ENCODE data around the gene TENT4B. TPM values are rescaled to one million over a fixed set of nuclear protein-coding genes. Genes with fewer than 3 reads are reported as not detected.

The TENT4B gene
- total RNA-seq, 1 experiment from 2014 or later: 11.4 TPM

DNA sequence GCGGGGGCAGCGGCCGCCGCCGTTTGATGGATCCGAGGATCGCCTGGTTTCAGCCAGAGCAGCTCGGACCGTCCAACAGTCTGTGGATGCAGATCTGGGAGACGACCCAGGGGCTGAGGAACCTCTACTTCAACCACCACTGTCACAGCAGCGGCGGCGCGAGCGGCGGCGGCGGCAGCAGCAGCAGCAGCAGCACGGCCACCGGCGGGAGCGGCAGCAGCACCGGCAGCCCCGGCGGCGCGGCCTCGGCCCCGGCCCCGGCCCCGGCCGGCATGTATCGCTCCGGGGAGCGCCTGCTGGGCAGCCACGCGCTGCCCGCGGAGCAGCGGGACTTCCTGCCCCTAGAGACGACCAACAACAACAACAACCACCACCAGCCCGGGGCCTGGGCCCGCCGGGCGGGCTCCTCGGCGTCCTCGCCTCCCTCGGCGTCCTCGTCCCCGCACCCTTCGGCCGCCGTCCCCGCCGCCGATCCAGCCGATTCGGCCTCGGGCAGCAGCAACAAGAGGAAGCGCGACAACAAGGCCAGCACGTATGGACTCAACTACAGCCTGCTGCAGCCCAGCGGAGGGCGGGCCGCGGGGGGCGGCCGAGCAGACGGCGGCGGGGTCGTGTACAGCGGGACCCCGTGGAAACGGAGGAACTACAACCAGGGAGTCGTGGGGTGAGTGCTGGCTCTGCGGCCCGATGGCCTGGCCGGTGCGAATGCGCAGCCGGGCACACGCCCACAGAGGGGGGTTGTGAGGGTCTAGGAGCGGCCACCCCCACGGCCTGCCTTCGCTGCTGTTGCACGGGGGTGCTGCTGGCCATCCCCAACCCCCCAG lies 702 bp downstream of the TENT4B start:
- Histone ChIP-seq H3K4me2 (peak overlapping the region; percentile 96), H3K79me2 (ENCODE audit: low read depth) (peaks cover 51% of the 10 kb centered on the region), H3K4me1 (replicated peaks; ENCODE audit: insufficient read depth) (peaks cover 20% of the 10 kb centered on the region), H3F3A (ENCODE audit: insufficient read depth, low read depth) (no peaks in the 10 kb centered on the region; the same call in 1 of the 2 replicates), H3K4me3 (peak overlapping the region; percentile 75), H4K20me1 (ENCODE audit: insufficient read depth) (peaks cover 22% of the 10 kb centered on the region), H3K27ac (no peak overlapping the region), H2AFZ (peak overlapping the region; percentile 66; the same call in 1 of the 2 replicates), H3K9me3 (ENCODE audit: insufficient read depth, low read depth) (no peaks in the 10 kb centered on the region), H3K36me3 (ENCODE audit: low read depth) (no peaks in the 10 kb centered on the region), H3K27me3 (ENCODE audit: insufficient read depth, low read depth) (no peaks in the 10 kb centered on the region), H3K9me2 (ENCODE audit: insufficient read depth) (no peaks in the 10 kb centered on the region)
- ChIA-PET CTCF (no interaction called here), POLR2A (ENCODE audit: unreplicated experiment) (no interaction called here)
- BruUV-seq (replicated peaks): no TSS peak
- TF ChIP-seq EZH2 (IDR thresholded peaks at IDR 0.05; ENCODE audit: low read depth) (no peak), CTCF (conservative IDR thresholded peaks at IDR 0.05) (no peak)
- intact Hi-C loops (cut with micrococcal nuclease; ENCODE audit: unreplicated experiment): loop anchor here (2.0 kb wide), 2 partner anchors 49 to 87 kb away; no protein-coding TSS in a partner anchor
- DNase-seq: peak in 1 of 2 experiments; percentile 22

- Histone ChIP-seq H3K4me2 (peak overlapping the region; percentile 96), H3K79me2 (ENCODE audit: low read depth) (peaks cover 58% of the 10 kb centered on the region), H3K27ac (no peak overlapping the region), H3K9me3 (ENCODE audit: insufficient read depth, low read depth) (no peaks in the 10 kb centered on the region), H4K20me1 (ENCODE audit: insufficient read depth) (peaks cover 22% of the 10 kb centered on the region), H3K36me3 (ENCODE audit: low read depth) (no peaks in the 10 kb centered on the region), H3F3A (ENCODE audit: insufficient read depth, low read depth) (no peaks in the 10 kb centered on the region; the same call in 1 of the 2 replicates), H3K27me3 (ENCODE audit: insufficient read depth, low read depth) (no peaks in the 10 kb centered on the region), H3K4me1 (replicated peaks; ENCODE audit: insufficient read depth) (peaks cover 20% of the 10 kb centered on the region), H2AFZ (peak overlapping the region; percentile 66; the same call in 1 of the 2 replicates), H3K9me2 (ENCODE audit: insufficient read depth) (no peaks in the 10 kb centered on the region), H3K4me3 (peak overlapping the region; percentile 75)
- BruUV-seq (replicated peaks): no TSS peak
- intact Hi-C loops (cut with micrococcal nuclease; ENCODE audit: unreplicated experiment): loop anchor here (2.0 kb wide), 1 partner anchor 48 kb away; no protein-coding TSS in a partner anchor
- TF ChIP-seq CTCF (conservative IDR thresholded peaks at IDR 0.05) (no peak), EZH2 (IDR thresholded peaks at IDR 0.05; ENCODE audit: low read depth) (no peak)
- ChIA-PET POLR2A (ENCODE audit: unreplicated experiment) (interaction anchor here (0.7 kb wide), 1 partner anchor 122 kb away, joined by 6 read pairs; no protein-coding TSS in a partner anchor), CTCF (interaction anchor here (0.6 kb wide), 1 partner anchor 652 kb away, joined by 4 read pairs; no protein-coding TSS in a partner anchor)
- DNase-seq: no peak
Measured at GRCh38 chr16:50154420-50154950, 1.4 kb downstream of the TENT4B start.

GRCh38 chr16:50155925-50156324 lies 2.8 kb downstream of the TENT4B start:
- H3K4me2 ChIP-seq: peak overlapping the region; percentile 96
- peak overlapping the region; percentile 75; the same call in 1 of the 2 replicates for H3K4me3 ChIP-seq
- TF ChIP-seq CTCF (conservative IDR thresholded peaks at IDR 0.05): no peak
- no peak for TF ChIP-seq EZH2 (IDR thresholded peaks at IDR 0.05; ENCODE audit: low read depth)
- no peak overlapping the region for H2AFZ ChIP-seq
- H3K36me3 ChIP-seq (ENCODE audit: low read depth): no peaks in the 10 kb centered on the region
- DNase-seq: no peak
- intact Hi-C loops (cut with micrococcal nuclease; ENCODE audit: unreplicated experiment): loop anchor here (2.0 kb wide), 1 partner anchor 47 kb away; no protein-coding TSS in a partner anchor
- peaks cover 20% of the 10 kb centered on the region for H3K4me1 ChIP-seq (replicated peaks; ENCODE audit: insufficient read depth)
- no peaks in the 10 kb centered on the region; the same call in 1 of the 2 replicates for H3F3A ChIP-seq (ENCODE audit: insufficient read depth, low read depth)
- peaks cover 72% of the 10 kb centered on the region for H3K79me2 ChIP-seq (ENCODE audit: low read depth)
- H3K9me3 ChIP-seq (ENCODE audit: insufficient read depth, low read depth): no peaks in the 10 kb centered on the region
- no TSS peak for BruUV-seq (replicated peaks)
- no peaks in the 10 kb centered on the region for H3K27me3 ChIP-seq (ENCODE audit: insufficient read depth, low read depth)
- ChIA-PET CTCF (interaction anchor here (0.7 kb wide), 1 partner anchor 205 kb away, joined by 3 read pairs; no protein-coding TSS in a partner anchor), POLR2A (ENCODE audit: unreplicated experiment) (interaction anchor here (0.5 kb wide), 1 partner anchor 586 kb away, joined by 5 read pairs; the partner anchor contains the start of gene CYLD)
- no peaks in the 10 kb centered on the region for H3K9me2 ChIP-seq (ENCODE audit: insufficient read depth)
- no peak overlapping the region for H3K27ac ChIP-seq
- H4K20me1 ChIP-seq (ENCODE audit: insufficient read depth): peaks cover 22% of the 10 kb centered on the region
